Activated CD8-positive, alpha-beta memory T cell treated with anti-CD3 and anti-CD28 coated beads, Interleukin-2, amount 10 ng/mL, durations not matched to agents 7 days and 5 days (primary cell): ENCODE measurements around the gene PGLYRP3. TPM values are rescaled to one million over a fixed set of nuclear protein-coding genes. Genes with fewer than 3 reads are reported as not detected.

Source experiments
- ATAC-seq: fragments of 150-1000 bp; cut with Tn5 transposase; one replicate; pipeline ENCODE4 v1.10.0; 2021; ENCODE audit warnings: moderate library complexity
- CTCF ChIA-PET: fragments of 350-600 bp; sonication (Branson Sonifier 250); formaldehyde crosslinking; loops from one replicate; lab custom pipeline; 2021; ENCODE audit warnings: antibody characterized with exemption; lab: Charles Lee
- DNase-seq: peaks from one replicate; pipeline ENCODE4 v3.0.0-alpha.2; 2020
- H3K27ac Mint-ChIP-seq: one replicate; pipeline ENCODE4 v1.8.0; 2021; ENCODE audit warnings: mild to moderate bottlenecking, mixed read lengths
- H3K27me3 Mint-ChIP-seq: one replicate; pipeline ENCODE4 v1.8.0; 2021; ENCODE audit warnings: mixed read lengths
- H3K36me3 Mint-ChIP-seq: one replicate; pipeline ENCODE4 v1.8.0; 2021; ENCODE audit warnings: mild to moderate bottlenecking, mixed read lengths
- H3K4me1 Mint-ChIP-seq: one replicate; pipeline ENCODE4 v1.8.0; 2021; ENCODE audit warnings: mixed read lengths
- H3K4me3 Mint-ChIP-seq: one replicate; pipeline ENCODE4 v1.8.0; 2021; ENCODE audit warnings: mild to moderate bottlenecking, moderate library complexity, mixed read lengths
- H3K9me3 Mint-ChIP-seq: one replicate; pipeline ENCODE4 v1.8.0; 2022; ENCODE audit warnings: low read depth, mixed read lengths
- total RNA-seq, 2 experiments: library from RNA; stranded (reverse); gene quantifications; one replicate each; pipeline ENCODE4 v1.2.3, GENCODE V29; 2021

Gene PGLYRP3
- total RNA-seq, 2 experiments from 2014 or later = not detected

DNA sequence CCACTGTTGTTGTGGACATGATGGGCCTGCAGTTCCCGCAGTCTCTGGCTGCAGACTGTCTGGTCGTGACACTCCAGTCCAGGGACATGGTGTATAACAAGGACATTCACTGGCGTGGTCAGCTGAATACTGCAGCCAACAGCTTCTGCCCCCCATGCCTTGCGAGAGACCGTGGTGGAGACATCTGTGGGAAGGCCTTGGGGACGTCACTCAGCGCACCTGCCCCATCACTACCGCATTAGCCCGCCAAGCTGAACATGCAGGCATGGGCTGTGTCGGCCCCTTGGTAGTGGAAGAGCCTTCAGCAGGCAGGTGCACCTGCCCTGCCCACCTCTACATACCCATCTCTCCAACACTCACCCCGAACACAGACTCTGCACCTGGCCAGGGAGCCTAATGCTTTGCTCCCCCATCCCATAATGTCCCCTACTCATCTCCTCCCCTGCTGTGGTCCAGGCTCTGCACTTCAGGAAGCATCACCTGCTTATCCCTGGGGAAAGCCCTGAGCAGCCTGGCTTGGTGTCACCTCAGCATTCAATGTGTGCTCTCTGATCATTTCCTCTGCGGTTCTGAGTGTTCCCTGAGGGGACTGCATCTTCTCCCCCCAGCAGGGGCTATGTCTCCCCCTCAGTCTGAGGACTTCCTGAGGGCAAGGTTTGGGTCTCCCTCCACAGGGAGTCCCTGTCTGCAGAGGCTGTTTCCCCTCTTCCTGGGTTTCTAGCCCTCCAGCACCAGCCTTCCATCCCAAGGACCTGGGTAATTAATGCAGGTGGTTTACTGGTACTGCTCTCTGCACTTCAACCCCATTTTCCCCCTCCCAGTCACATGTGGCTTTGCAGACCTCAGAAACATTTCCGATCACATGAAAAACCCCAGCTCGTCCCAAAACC, 32.7 kb upstream of the PGLYRP3 start:
- Mint-ChIP-seq H3K4me3 (no peak overlapping the region), H3K9me3 (no peaks in the 10 kb centered on the region), H3K27me3 (peaks cover 58% of the 10 kb centered on the region), H3K4me1 (peaks cover 36% of the 10 kb centered on the region), H3K36me3 (no peaks in the 10 kb centered on the region), H3K27ac (no peak overlapping the region)
- ATAC-seq = no peak
- DNase-seq = no peak
- CTCF ChIA-PET = interaction anchor here (0.9 to 1.2 kb wide), 2 partner anchors 149 to 691 kb away, joined by 3 to 5 read pairs; no protein-coding TSS in a partner anchor

DNA sequence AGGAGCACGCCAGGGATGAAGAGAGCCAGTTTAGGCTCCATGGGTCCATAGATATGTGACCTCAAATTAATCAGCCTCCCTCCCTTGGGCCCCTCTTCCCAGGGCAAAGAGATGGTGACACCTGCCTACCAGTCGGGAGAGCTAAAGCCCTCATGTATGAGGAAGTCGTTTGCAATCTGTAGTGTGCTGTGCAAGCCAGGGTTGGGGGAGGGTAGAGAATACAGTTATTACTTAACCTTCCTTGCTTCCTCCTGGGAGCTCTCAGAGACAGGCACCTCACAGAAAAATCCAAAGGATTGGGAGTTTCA, 31.9 kb upstream of the PGLYRP3 start:
- CTCF ChIA-PET = no interaction called here
- Mint-ChIP-seq H3K36me3 (no peaks in the 10 kb centered on the region), H3K4me3 (no peak overlapping the region), H3K4me1 (peaks cover 43% of the 10 kb centered on the region), H3K27ac (no peak overlapping the region), H3K27me3 (peaks cover 56% of the 10 kb centered on the region), H3K9me3 (no peaks in the 10 kb centered on the region)
- ATAC-seq (no peak), DNase-seq (no peak)

DNA sequence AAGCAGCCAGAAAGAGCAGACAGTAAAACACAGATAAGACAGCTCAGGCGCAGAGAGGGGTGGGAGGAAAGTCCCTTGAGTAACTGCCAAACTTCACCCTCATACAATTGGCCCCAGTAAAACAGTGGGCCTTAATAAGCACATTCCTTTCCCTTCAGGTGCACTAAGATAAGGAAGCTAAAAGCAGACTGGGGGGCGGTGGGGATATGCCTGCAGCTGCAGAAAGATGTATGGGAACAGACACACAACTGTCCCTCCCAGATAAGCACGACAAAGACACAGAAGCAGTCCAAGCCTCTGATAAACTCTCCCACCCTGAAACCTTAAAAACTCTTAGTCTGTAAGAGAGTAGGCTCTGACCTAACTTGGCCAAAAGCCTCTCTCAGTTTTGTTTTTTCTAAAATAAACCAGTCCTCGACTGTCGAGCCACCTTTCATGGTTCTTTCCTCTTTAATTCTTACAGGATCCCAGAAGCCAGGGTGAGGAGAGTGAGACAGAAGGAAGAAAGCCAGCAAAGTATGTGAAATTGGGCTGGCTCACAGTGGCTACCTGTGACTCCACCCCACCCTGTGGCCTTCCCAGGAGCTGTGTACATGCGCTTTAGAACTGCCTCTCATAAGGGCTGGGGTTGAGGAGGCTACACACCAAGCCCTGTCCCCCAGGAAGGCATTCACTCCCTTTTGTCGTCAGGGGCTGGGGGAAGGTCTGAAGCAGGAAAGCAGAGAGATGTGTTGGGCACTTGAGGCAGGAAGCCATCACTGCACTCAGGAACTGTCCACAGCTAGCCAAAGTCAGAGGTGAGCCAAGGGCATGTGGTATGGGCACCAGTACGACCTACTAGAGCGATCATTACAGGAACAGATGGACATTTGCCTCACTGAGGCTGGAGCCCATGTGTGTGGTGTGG, 31.3 kb upstream of the PGLYRP3 start:
- Mint-ChIP-seq H3K36me3 (no peaks in the 10 kb centered on the region), H3K27ac (no peak overlapping the region), H3K9me3 (no peaks in the 10 kb centered on the region), H3K4me1 (peaks cover 45% of the 10 kb centered on the region), H3K4me3 (no peak overlapping the region), H3K27me3 (peaks cover 51% of the 10 kb centered on the region)
- DNase-seq (no peak), ATAC-seq (no peak)
- CTCF ChIA-PET = interaction anchor here (0.9 to 2.1 kb wide), 3 partner anchors 8 to 10 kb away, joined by 3 to 5 read pairs (median 4); no protein-coding TSS in a partner anchor

DNA sequence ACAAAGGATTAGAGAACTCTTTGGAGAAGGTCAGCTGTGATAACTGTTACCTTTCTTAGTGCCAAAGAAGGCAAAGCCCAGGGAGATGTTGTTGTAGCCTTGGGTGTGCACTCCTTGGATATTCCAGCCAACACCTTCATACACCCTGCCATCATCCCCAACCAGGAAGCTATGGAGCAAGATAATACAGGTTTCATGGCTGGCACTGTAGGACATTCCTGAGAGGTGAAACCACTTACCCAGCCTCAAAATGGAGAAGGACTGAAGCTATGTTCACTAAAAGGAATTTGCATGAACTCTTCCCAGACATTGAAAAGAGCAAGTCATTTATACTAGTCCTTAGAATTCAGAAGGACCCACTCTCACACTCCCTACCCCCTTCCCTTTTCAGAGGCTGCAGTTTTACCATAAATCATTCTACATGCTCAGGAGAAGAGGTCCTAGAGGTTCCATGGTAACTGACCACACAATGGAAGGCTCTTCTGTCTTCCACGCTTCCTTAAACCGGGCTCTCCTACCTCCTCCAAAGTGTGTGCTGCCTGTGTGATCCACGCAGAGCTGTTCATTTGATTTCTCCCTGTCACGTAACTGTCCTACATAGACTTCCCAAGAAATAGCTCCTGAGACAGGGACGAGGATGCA, 30.4 kb upstream of the PGLYRP3 start:
- Mint-ChIP-seq H3K36me3 (no peaks in the 10 kb centered on the region), H3K27ac (no peak overlapping the region), H3K4me1 (peaks cover 45% of the 10 kb centered on the region), H3K27me3 (peaks cover 55% of the 10 kb centered on the region), H3K9me3 (no peaks in the 10 kb centered on the region), H3K4me3 (no peak overlapping the region)
- no peak for ATAC-seq
- DNase-seq = no peak
- CTCF ChIA-PET = interaction anchor here (0.9 to 2.1 kb wide), 3 partner anchors 7 to 11 kb away, joined by 3 to 5 read pairs (median 4); no protein-coding TSS in a partner anchor

DNA sequence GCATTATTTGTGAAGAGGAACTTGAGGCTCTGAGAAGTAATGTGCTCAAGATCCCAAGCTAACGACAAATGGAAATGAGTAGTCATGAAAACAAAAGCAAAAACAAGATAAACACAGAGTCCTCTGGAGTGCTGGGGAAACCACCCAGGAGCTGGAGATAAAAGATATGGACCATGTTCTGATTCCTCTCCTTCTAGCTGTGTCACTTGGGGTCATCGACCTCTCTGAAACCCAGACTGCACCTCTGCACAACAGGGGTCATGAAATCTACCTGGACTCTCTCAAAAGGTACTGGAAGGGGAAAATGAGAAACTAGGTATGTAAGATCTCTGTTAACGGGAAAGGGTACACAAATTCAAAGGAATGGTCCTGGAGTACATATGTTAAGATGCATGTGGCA, 29.4 kb upstream of the PGLYRP3 start:
- CTCF ChIA-PET = interaction anchor here (1.2 to 2.1 kb wide), 2 partner anchors 12 to 153 kb away, joined by 3 to 5 read pairs; no protein-coding TSS in a partner anchor
- no peaks in the 10 kb centered on the region for H3K9me3 Mint-ChIP-seq
- H3K27me3 Mint-ChIP-seq = peaks cover 52% of the 10 kb centered on the region
- DNase-seq (no peak), ATAC-seq (no peak)
- H3K27ac Mint-ChIP-seq = no peak overlapping the region
- H3K4me3 Mint-ChIP-seq = no peak overlapping the region
- no peaks in the 10 kb centered on the region for H3K36me3 Mint-ChIP-seq
- H3K4me1 Mint-ChIP-seq = peaks cover 45% of the 10 kb centered on the region

DNA sequence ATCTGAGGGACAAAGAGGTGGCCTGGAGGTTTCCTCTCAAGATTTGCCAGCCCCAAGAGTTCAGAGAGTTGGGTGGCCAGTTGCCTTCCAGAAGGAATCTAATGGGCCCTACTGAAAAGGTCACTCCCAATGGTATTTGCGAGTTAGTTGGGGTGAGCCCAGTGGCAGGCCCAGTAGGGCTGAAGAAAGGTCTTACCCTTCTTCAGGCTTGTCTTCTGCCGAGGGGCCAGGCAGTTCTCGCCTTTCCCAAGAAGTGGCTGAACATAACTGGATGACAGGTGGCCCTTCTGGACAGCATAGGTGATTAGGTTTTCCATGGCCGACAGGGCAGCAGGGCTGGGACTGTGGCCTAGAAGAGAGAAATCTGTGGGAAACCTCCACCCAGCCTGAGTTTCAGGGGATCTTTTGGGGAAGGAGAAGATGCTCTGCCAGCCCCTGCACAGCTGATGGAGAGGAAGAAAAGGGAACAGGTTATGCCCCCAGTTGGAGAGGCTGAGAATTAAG, 28.7 kb upstream of the PGLYRP3 start:
- ATAC-seq (no peak), DNase-seq (no peak)
- no peak overlapping the region for H3K27ac Mint-ChIP-seq
- H3K4me3 Mint-ChIP-seq = no peak overlapping the region
- CTCF ChIA-PET = interaction anchor here (1.2 kb wide), 1 partner anchor 153 kb away, joined by 3 read pairs; no protein-coding TSS in a partner anchor
- no peaks in the 10 kb centered on the region for H3K36me3 Mint-ChIP-seq
- peaks cover 45% of the 10 kb centered on the region for H3K27me3 Mint-ChIP-seq
- no peaks in the 10 kb centered on the region for H3K9me3 Mint-ChIP-seq
- H3K4me1 Mint-ChIP-seq = peaks cover 42% of the 10 kb centered on the region

DNA sequence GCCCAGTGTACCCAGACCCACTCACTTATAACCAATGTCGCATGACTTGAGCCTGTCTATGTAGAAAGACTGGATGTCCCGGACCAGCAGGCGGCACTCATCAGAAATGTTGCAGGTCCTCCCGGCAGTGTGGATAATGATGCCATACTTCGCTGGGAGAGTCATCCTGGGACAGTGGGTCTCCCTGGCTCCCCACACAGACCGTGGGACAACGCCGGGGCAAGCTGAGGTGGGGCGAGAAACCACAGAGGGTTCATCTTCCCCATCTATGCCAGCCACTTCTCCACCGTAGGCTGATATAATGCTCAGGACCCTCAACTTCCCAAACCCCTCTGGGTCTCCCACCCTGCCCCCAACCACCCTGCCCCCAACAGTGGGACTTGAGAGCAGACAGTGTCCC, 27.6 kb upstream of the PGLYRP3 start:
- DNase-seq (no peak), ATAC-seq (no peak)
- CTCF ChIA-PET = no interaction called here
- H3K27me3 Mint-ChIP-seq = peaks cover 34% of the 10 kb centered on the region
- no peak overlapping the region for H3K4me3 Mint-ChIP-seq
- no peak overlapping the region for H3K27ac Mint-ChIP-seq
- H3K4me1 Mint-ChIP-seq = peaks cover 31% of the 10 kb centered on the region
- H3K36me3 Mint-ChIP-seq = no peaks in the 10 kb centered on the region
- H3K9me3 Mint-ChIP-seq = no peaks in the 10 kb centered on the region

DNA sequence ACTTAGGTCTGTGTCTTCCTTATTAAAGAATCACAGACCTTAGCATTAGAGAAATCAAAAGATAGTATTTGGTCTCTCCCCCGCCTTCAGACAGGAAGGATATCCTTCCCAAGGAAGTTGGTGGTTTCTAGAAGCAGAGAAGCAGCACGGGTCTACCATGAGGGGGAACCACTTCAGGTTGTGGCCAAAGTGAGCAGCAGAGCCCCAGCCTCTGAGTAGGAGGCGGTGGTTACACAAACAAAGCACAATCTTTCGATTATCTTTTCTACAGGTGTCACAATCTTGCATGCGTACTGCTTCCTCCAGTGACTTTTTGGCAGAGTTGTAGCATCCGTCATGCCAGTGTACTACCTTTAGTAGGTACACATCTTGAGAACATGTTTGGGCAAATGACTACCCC, 27.1 kb upstream of the PGLYRP3 start:
- Mint-ChIP-seq H3K27me3 (peaks cover 35% of the 10 kb centered on the region), H3K36me3 (no peaks in the 10 kb centered on the region), H3K4me1 (peaks cover 27% of the 10 kb centered on the region), H3K4me3 (no peak overlapping the region), H3K27ac (no peak overlapping the region), H3K9me3 (no peaks in the 10 kb centered on the region)
- ATAC-seq = peak; percentile 47
- CTCF ChIA-PET = no interaction called here
- DNase-seq = no peak

DNA sequence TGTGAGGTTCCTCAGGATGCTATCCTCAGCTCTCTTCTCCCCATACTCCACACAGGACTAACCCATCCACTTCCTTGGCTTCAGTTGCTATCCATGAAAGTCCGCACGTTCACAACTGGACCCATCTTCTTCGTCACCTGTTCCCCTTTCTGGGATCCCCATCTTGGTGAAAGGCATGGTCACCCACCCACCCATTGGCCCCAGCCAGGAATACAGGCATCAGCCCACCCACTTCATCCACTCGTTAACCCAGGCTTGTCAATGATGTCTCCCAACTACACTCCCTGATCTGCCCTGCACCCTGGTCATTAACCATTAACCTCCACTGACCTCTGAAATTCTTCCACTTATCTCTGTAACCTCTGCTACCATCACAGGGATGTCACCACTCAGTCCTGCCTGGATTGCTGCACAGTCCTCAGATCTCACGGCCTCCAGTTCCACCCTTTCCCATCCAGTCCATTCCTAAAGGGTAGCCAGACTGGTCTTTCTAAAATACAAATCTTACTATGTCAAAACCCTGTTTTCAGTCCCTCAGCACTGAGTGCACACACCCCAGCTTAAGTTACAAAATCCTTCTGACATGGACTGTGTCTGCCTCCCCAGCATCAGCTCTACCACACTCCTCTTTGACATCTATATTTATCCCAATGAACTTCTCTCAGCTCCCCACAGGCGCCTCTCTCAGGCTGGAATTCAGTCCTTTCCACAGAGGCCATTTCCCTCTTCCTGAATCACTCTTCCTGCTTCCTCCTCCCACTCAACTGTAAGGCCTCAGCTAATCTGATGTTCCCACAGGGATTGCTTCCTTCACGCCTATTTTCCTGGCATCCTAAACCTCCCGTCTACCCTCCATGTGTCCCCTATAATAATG, 25.5 kb upstream of the PGLYRP3 start:
- Mint-ChIP-seq H3K27ac (no peak overlapping the region), H3K27me3 (peaks cover 31% of the 10 kb centered on the region), H3K9me3 (no peaks in the 10 kb centered on the region), H3K4me1 (peaks cover 16% of the 10 kb centered on the region), H3K36me3 (no peaks in the 10 kb centered on the region), H3K4me3 (no peak overlapping the region)
- ATAC-seq (no peak), DNase-seq (no peak)
- CTCF ChIA-PET = interaction anchor here (1.8 kb wide), 1 partner anchor 157 kb away, joined by 5 read pairs; no protein-coding TSS in a partner anchor

DNA sequence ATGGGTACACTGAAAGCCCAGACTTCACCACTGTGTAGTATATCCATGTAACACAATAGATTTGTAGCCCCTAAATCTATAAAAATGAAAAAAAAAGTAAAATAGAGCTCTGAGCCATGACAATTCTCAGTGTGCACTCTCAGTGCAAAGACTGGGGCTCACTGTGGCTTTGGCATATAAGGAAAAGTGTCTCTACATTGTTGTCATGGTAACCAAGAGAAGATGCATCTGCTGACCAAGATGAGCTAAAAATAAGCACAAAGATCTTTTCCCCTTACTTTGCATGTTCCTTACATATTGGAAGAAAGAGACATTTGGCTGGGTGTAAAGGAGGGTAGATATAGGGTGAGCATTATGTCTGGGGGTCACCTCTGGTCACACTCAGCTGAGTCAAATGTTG, 23.9 kb upstream of the PGLYRP3 start:
- Mint-ChIP-seq H3K27me3 (peaks cover 29% of the 10 kb centered on the region), H3K27ac (no peak overlapping the region), H3K4me3 (no peak overlapping the region), H3K4me1 (peaks cover 16% of the 10 kb centered on the region), H3K9me3 (peaks cover 3% of the 10 kb centered on the region), H3K36me3 (no peaks in the 10 kb centered on the region)
- CTCF ChIA-PET = interaction anchor here (1.2 to 1.8 kb wide), 2 partner anchors 16 to 158 kb away, joined by 5 to 6 read pairs; no protein-coding TSS in a partner anchor
- DNase-seq (no peak), ATAC-seq (no peak)

DNA sequence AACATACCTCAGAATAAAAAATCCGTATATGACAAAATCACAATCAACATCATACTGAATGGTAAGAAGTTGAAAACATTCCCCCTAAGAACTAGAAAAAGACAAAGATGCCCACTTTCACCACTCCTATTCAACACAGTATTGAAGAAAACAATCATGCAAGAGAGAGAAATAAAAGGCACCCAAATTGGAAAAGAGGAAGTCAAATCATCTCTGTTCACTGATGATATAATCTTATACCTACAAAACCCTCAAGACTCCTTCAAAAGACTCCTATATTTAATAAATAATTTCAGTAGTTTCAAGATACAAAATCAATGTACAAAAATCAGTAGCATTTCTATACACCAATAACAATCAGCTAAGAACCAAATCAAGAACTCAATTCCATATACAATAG, 21.1 kb upstream of the PGLYRP3 start:
- Mint-ChIP-seq H3K27me3 (peaks cover 38% of the 10 kb centered on the region), H3K4me1 (no peaks in the 10 kb centered on the region), H3K36me3 (no peaks in the 10 kb centered on the region), H3K4me3 (no peak overlapping the region), H3K27ac (no peak overlapping the region), H3K9me3 (peaks cover 9% of the 10 kb centered on the region)
- no peak for ATAC-seq
- CTCF ChIA-PET = no interaction called here
- no peak for DNase-seq

DNA sequence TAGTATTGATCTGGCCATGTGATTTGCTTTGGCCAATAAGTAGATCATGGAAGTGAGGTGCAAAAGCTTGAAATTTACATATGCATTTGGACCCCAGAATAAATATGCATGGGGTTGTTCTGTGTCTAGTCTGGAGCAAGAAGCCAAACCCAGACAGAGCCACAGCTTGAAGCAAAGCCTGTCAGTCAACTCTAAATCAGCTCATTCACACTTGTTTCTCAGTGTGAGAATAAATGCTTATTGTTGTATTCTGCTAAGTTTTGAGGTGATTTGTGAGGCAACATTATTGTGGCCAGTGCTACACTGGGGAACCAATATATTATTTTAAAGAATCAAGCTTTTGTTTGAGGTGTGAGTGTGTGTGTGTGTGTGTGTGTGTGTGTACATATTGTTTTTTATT, 12.2 kb upstream of the PGLYRP3 start:
- CTCF ChIA-PET = no interaction called here
- H3K27ac Mint-ChIP-seq = no peak overlapping the region
- DNase-seq (no peak), ATAC-seq (no peak)
- peaks cover 18% of the 10 kb centered on the region for H3K27me3 Mint-ChIP-seq
- peaks cover 6% of the 10 kb centered on the region for H3K9me3 Mint-ChIP-seq
- H3K4me3 Mint-ChIP-seq = no peak overlapping the region
- H3K4me1 Mint-ChIP-seq = no peaks in the 10 kb centered on the region
- H3K36me3 Mint-ChIP-seq = no peaks in the 10 kb centered on the region
